GM13977 (cell line): Measurements from ENCODE around the gene SLC45A1.

ENCODE experiments used
- DNase-seq: peaks from one replicate; pipeline ENCODE4 v3.0.0; 2012; ENCODE audit warnings: low spot score
- CTCF ChIP-seq: IDR thresholded peaks from 2 replicates; pipeline ENCODE4 v1.5.1; 2012; ENCODE audit warnings: mild to moderate bottlenecking, control low read depth; ENCODE audit not compliant: insufficient read depth; ENCODE audit errors: extremely low read depth, missing control alignments
- in situ Hi-C: fragments of 300-500 bp; cut with MboI; formaldehyde crosslinking; loops from one replicate; pipeline ENCODE4 v1.12.0; 2022; ENCODE audit warnings: low sequenced_read_pairs, low pct_unique_long_range_greater_than_20kb, mixed read lengths, inconsistent platforms; ENCODE audit not compliant: unreplicated experiment

Gene SLC45A1

GRCh38 chr1:8356256-8357209, 38.6 kb downstream of the SLC45A1 start:
- no peak for TF ChIP-seq CTCF
- in situ Hi-C loops, result no loop called here
- no peak for DNase-seq

DNA sequence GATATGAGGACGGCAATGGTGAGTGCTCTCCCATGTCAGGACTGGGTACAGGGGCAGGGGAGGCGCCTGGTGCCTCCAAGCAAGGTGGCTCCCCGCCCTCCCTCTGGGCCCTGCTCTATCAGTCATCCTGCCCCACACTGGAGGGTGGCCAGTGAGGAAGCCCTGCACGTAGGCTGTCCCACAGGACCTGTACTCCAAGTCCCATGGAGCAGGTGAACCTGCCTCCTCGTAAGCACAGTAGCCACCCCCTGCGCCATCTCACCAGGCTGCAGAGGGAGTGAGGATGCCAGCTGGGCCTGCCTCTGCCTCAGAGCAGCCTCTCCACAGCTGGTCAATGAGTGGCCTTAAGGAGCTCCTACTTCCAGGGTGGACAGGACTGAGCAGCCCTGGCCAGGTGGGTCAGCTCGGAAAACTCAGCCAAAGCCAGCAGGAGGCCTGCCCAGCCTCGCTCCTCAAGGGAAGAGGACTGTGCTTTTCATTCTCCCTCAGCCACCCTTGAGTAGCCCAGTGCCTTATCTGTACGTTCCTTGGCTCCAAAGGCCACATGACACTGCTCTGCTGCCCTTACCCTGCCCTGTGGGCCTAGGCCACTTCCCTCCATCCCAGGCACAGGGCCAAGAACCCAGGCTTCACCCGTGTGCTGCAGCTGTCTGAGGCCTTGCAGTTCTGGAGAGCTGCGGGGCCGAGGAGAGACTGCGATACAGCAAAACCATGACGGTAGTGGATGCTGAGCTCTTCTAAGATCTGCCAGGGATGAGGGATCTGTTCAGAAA, 39.6 kb downstream of the SLC45A1 start:
- in situ Hi-C loops, result no loop called here
- no peak for TF ChIP-seq CTCF
- DNase-seq, result no peak

DNA sequence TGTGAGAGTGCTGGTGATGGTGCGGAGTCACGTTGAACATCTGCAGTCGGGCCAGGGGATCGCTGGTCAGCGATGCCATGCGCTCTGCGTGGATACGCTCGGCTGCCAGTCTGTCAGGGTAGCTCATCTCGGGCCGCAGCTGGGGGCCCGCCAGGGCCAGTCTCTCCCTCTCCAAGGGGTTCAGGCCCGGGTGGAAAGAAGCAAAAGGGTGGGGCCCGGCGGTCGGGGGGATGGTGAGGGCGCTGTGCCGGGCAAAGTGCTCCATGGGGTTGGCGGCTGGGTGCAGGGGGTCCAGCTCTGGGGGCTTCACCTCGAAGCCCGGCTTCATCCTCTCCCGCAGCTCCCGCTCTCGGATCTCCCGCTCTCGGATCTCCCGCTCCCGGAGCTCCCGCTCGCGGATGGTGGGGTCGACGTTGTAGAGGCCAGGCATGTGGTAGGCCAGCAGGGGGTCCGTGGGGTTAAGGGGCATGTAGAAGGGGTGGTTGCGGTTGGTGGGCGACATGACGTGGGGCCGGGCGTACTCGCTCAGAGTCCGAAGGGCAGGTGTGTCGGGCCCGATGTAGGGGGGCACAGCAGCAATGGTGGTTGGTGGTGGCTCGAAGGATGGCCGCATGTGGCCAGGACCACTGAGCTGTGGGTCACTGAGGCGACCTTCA, 40.5 kb downstream of the SLC45A1 start:
- in situ Hi-C loops, result no loop called here
- DNase-seq, result no peak
- no peak for TF ChIP-seq CTCF

- in situ Hi-C loops, result no loop called here
Measured at GRCh38 chr1:8358897-8359616, 41.1 kb downstream of the SLC45A1 start.

DNA sequence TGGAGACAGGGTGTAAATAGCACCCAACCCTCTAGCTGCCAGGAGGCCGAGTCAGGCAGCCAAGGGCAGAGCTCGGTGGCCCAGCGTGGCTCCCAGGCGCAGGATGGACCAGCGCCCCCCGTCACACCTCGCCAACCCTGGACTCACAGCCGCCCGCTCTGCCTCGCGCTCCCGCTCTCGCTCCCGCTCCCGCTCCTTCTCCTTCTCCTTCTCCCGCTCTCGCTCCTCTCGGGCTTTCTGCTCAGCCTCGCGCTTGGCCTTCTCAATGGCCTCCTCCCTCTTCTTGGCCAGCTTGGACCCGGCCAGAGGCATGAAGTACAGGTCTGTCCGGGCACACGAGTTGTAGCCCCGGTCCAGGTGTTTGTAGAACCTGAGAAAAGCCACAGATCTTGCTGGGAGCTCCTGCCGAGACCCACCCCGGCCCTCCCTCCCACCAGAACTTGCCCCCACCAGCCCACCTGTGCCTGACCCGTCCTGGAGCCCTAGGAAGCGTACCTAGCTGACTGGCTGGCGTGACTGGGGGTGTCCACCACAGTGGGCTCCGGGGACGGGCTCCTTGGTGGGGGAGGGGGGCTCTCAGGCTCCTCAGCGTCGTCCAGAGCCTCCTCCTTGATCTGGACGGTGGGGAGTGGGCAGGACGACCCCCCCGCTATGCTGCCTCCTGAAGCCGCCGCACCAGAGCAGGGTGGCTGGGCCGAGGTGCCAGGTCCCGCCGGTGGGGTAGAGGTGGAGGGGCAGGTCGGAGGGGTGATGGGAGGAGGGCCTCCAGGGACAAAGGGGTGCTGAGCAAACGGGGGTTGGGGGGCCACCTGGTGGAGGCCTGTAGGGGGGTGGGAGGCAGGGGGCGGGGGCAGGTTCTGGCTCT, 41.9 kb downstream of the SLC45A1 start:
- in situ Hi-C loops, result no loop called here
- DNase-seq, result no peak

More at GRCh38 chr1:8358897-8359616, 41.1 kb downstream of the SLC45A1 start:
- no peak for DNase-seq
- TF ChIP-seq CTCF, result no peak

More for the DNA sequence above, 41.9 kb downstream of the SLC45A1 start:
- no peak for TF ChIP-seq CTCF
